Left cardiac atrium (tissue), 4 donors: ENCODE measurements around the gene PARP12. TPM values are rescaled to one million over a fixed set of nuclear protein-coding genes. Genes with fewer than 3 reads are reported as not detected.
A peak's percentile ranks its signal among the peaks of the same experiment; 100 is the strongest.

ENCODE experiments used
- ATAC-seq, 2 donors: fragments of 200-7000 bp; cut with Tn5 transposase; one replicate each; pipeline ENCODE4 v1.9.1; 2020; ENCODE audit warnings: mild to moderate bottlenecking in 2 of 2, moderate library complexity in 2 of 2
- DNase-seq: peaks from one replicate; pipeline ENCODE4 v3.0.0-alpha.2; 2020
- intact Hi-C, 2 donors: fragments of 100-400 bp; cut with DNase I; formaldehyde crosslinking; loops; one replicate each; pipeline versions ENCODE4 v1.14.1 to v1.15.1; 2022 to 2023
- total RNA-seq, 2 donors: library from RNA; stranded (reverse); fragmentation: NEBNext Ultra II Directional; extraction: Animal tissue kit (Norgen Biotek cat#: 25700); gene quantifications; one replicate each; pipeline ENCODE4 v1.2.1, GENCODE V29; 2021
- donor health status: DM: no; HTN: yes; CAD: no.
- donor health status: DM: no; HTN: yes; CAD: no; lungs with severe emphysema.
- donor health status: DM: yes; HTN: yes; CAD: no.
- donor health status: Dilated cardiomyopathy.

The PARP12 gene
- total RNA-seq, 2 donors from 2014 or later: 15.1 to 25.5 TPM

- ATAC-seq (no peak), DNase-seq (no peak)
- intact Hi-C loops: loop anchor here (5.0 to 10.0 kb wide), 5 partner anchors 227 to 507 kb away; partner anchors contain the start of gene HIPK2 (in 1 of the 2)
Observed at GRCh38 chr7:140003913-140004382, 58.8 kb downstream of the PARP12 start.

DNA sequence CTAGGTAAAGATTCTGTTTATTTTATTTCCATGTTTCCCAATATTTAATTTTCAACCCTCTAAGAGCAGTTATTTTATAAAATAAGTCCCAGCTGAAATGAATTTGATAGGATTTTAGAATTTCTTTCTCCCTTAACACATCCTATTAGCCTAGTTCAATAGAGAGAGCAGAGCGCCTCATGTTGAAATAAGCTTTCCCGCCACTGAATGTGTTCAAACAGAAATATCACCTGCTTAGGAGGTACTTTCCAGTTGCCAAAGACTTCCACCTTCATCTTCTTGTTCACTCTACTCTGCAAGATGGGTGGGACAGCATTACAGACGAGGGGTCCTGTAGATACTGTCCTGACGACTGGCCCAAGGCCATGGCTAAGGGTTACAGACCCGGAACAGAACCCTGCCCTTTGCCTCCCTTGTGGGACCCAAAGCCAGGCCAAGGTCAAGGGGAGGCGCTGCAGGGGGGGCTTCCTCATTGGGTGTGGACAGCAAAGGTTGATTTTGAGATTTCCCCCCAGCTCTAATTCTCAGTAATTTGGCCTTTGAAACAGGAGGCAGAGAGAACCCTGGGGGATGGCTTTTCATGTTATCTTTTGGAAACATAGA is 62.0 kb downstream of the PARP12 start:
- intact Hi-C loops: loop anchor here (5.0 to 10.0 kb wide), 5 partner anchors 223 to 503 kb away; partner anchors contain the start of gene HIPK2 (in 1 of the 2)
- no peak for DNase-seq
- ATAC-seq: no peak

DNA sequence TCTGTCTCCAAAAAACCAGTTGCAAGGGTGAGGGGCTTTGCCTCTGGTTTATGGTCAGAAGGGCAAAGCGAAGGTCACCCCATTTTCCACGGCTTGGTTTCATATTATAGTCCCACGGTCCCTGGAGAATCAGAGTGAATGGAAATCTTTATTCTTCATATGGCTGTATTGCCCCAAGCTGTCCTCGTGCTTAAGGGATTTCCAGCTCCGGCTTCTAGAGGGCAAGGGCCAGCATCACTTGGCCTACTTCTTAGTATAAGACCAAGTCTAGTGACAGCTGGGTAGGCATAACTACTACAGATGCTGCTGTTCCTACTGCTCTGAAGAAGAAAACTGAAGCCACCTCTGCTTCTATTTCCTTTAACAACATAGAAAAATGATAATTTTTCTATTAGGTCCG is 63.2 kb downstream of the PARP12 start:
- no peak for DNase-seq

DNA sequence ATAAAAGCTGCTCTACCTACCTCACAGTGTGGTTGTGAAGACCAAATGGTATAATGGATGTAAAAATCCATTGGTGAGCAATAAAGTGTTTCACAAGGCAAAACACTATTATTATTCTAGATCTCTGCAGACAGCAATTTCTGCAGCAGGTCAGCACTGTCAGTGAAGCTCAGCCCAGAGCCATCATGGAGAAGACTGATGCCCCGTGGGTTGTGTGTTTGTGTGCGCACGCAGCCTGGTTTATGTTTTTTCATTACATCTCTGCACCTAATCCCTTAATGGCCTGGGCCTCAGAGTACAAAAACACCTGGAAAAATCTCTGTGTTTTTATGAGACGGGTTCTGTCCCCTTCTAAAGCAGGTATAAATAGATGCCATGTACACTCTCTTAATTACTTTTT is 64.2 kb downstream of the PARP12 start:
- intact Hi-C loops: loop anchor here in 1 of 2 donors (10.0 kb wide), 1 partner anchor 224 kb away; the partner anchor contains the start of gene HIPK2
- ATAC-seq: no peak
- no peak for DNase-seq

More for the DNA sequence above, 63.2 kb downstream of the PARP12 start:
- intact Hi-C loops: loop anchor here in 1 of 2 donors (10.0 kb wide), 1 partner anchor 225 kb away; the partner anchor contains the start of gene HIPK2
- ATAC-seq: no peak

GRCh38 chr7:139995017-139995915 is 67.5 kb downstream of the PARP12 start:
- DNase-seq: peak; percentile 49
- peak; percentile 87 to 89 for ATAC-seq

GRCh38 chr7:139994356-139994755 is 68.4 kb downstream of the PARP12 start:
- intact Hi-C loops: loop anchor here (5.0 to 10.0 kb wide), 2 partner anchors 220 to 372 kb away; partner anchors contain the start of gene HIPK2 (in 1 of the 2)

More at GRCh38 chr7:139995017-139995915, 67.5 kb downstream of the PARP12 start:
- intact Hi-C loops: loop anchor here in 1 of 2 donors (10.0 kb wide), 1 partner anchor 220 kb away; the partner anchor contains the start of gene HIPK2

GRCh38 chr7:139993592-139993991 is 69.2 kb downstream of the PARP12 start:
- no peak for DNase-seq
- intact Hi-C loops: loop anchor here (5.0 to 10.0 kb wide), 2 partner anchors 219 to 371 kb away; partner anchors contain the start of gene HIPK2 (in 1 of the 2)
- no peak for ATAC-seq

More at GRCh38 chr7:139994356-139994755, 68.4 kb downstream of the PARP12 start:
- no peak for ATAC-seq
- no peak for DNase-seq

- intact Hi-C loops: loop anchor here (5.0 to 10.0 kb wide), 2 partner anchors 218 to 371 kb away; partner anchors contain the start of gene HIPK2 (in 1 of the 2)
- DNase-seq (no peak), ATAC-seq (no peak)
Observed at GRCh38 chr7:139993169-139993568, 69.6 kb downstream of the PARP12 start.

DNA sequence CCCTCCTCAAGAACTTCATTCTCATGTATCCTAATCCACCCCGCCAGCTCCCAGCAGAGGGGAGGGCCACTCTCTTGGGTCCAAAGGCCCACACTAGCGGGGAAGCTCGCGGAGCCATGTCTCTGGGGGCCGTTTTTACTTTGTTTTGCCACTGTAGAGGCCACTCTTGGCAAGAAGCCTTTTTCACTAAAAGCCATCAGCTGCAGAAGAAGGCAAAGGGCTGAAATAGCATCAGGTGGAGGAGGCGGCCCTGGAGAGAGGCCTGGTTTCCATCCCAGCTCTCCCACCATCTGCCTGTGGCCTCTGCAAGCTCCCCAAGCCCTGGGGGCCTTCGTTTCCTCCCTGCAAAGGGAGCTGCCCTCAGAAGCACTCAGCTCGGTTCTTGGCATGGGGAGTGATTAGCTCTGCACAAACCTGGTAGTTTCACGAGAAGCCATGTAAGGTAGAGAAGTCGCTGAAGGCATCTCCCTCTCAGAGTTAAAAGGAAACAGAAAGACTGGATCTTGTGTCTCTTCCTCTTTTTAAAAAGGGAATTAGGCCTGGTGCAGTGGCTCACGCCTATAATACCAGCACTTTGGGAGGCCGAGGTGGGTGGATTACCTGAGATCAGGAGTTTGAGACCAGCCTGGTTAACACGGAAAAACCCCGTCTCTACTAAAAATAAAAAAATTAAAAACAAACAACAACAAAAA is 70.3 kb downstream of the PARP12 start:
- no peak for DNase-seq
- intact Hi-C loops: loop anchor here (5.0 to 10.0 kb wide), 2 partner anchors 218 to 370 kb away; partner anchors contain the start of gene HIPK2 (in 1 of the 2)
- ATAC-seq: no peak

GRCh38 chr7:139991911-139992310 is 70.8 kb downstream of the PARP12 start:
- intact Hi-C loops: loop anchor here (5.0 to 10.0 kb wide), 2 partner anchors 217 to 370 kb away; partner anchors contain the start of gene HIPK2 (in 1 of the 2)
- DNase-seq (no peak), ATAC-seq (no peak)

- DNase-seq (no peak), ATAC-seq (no peak)
- intact Hi-C loops: loop anchor here (5.0 to 10.0 kb wide), 2 partner anchors 216 to 369 kb away; partner anchors contain the start of gene HIPK2 (in 1 of the 2)
Observed at GRCh38 chr7:139991269-139991666, 71.5 kb downstream of the PARP12 start.

- ATAC-seq (no peak), DNase-seq (no peak)
- intact Hi-C loops: loop anchor here (5.0 to 10.0 kb wide), 2 partner anchors 216 to 368 kb away; partner anchors contain the start of gene HIPK2 (in 1 of the 2)
Observed at GRCh38 chr7:139990571-139991268, 72.0 kb downstream of the PARP12 start.

- DNase-seq: no peak
- ATAC-seq: no peak
- intact Hi-C loops: loop anchor here (5.0 to 10.0 kb wide), 2 partner anchors 215 to 368 kb away; partner anchors contain the start of gene HIPK2 (in 1 of the 2)
Observed at GRCh38 chr7:139990142-139990535, 72.6 kb downstream of the PARP12 start.

DNA sequence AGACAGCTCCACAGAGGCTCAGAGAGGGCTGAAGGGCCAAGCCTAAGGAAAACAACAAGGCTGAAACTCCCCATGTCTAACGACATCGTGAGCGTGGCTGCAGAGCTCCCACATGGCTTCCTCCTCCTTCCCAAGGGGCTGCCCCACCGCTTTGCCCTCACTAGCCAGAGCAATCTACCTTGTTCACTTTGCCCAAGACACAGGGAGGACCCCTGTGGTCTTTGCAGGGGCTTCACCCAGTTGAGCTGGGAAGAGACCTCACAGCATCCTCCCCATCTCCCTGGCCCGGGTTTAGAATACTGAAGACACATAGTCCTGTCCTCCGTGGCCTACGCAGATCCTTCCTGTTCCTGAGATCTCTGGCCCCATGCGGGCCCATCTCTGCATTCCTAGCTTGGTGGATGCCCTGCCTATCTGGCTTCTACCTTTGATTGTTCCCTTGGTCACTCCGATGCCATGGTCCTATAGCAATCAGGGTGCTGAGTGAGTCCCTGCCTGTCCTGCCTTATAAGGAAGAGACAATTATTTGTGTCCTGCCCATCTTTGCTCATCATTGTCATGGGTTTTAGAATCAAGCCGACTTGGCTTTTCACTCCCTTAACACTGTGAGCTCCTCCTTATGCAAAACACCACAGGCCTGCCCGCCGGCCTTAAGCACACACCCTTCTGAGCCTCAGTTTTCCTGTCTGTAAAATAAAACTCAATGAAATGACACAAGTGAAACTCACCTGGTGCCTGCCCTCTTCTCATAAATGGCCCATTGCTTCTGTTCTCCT is 73.2 kb downstream of the PARP12 start:
- intact Hi-C loops: loop anchor here (5.0 to 10.0 kb wide), 2 partner anchors 215 to 367 kb away; partner anchors contain the start of gene HIPK2 (in 1 of the 2)
- DNase-seq (no peak), ATAC-seq (no peak)

GRCh38 chr7:139987691-139988516 is 74.8 kb downstream of the PARP12 start:
- intact Hi-C loops: no loop called here
- ATAC-seq (no peak), DNase-seq (no peak)

GRCh38 chr7:139985811-139986210 is 76.9 kb downstream of the PARP12 start:
- intact Hi-C loops: no loop called here
- no peak for DNase-seq

More at GRCh38 chr7:139985811-139986210, 76.9 kb downstream of the PARP12 start:
- ATAC-seq: no peak
